HEK293 (cell line): ENCODE measurements around the gene DAW1.
A peak's percentile ranks its signal among the peaks of the same experiment; 100 is the strongest.

Source experiments
- CTCF ChIA-PET: fragments of 350-600 bp; formaldehyde crosslinking; extraction: SDS; loops from one replicate; lab custom pipeline; 2021; ENCODE audit warnings: antibody characterized with exemption; lab: Yijun Ruan, JAX
- POLR2A ChIA-PET: fragments of 300-600 bp; formaldehyde crosslinking; extraction: SDS; loops from one replicate; lab custom pipeline; 2020; ENCODE audit warnings: antibody characterized with exemption, inconsistent platforms; lab: Yijun Ruan, JAX
- H3K27ac ChIP-seq: fragments of 200-500 bp; sonication (Bioruptor generic); 2 replicates; pipeline ENCODE4 v1.5.1; 2014; ENCODE audit warnings: low read depth, low read length, control low read depth, inconsistent platforms; ENCODE audit errors: extremely low read depth
- H3K36me3 ChIP-seq, 2 experiments: fragments of 200-500 bp in 1 of 2; sonication (Bioruptor generic) in 1 of 2; 1 replicate in 1 of 2; 2 replicates in 1 of 2; pipeline ENCODE4 v1.5.1; 2014 to 2017; ENCODE audit warnings: inconsistent platforms in 2 of 2, low read length in 2 of 2; ENCODE audit not compliant: control insufficient read depth in 2 of 2, insufficient read depth in 1 of 2
- H3K4me1 ChIP-seq: fragments of 200-500 bp; sonication (Bioruptor generic); 2 replicates; pipeline ENCODE4 v1.5.1; 2014; ENCODE audit warnings: mild to moderate bottlenecking, low read length, inconsistent platforms; ENCODE audit not compliant: control insufficient read depth, insufficient read depth
- H3K4me3 ChIP-seq: 2 replicates; pipeline ENCODE4 v1.5.1; 2011; ENCODE audit warnings: low read depth, mild to moderate bottlenecking, control low read depth, low read length, moderate library complexity
- H3K9me3 ChIP-seq: fragments of 200-500 bp; sonication (Bioruptor generic); 2 replicates; pipeline ENCODE4 v1.5.1; 2014; ENCODE audit warnings: low read depth, low read length, inconsistent platforms; ENCODE audit not compliant: control insufficient read depth, insufficient read depth
- EGR2 ChIP-seq: fragments of 450-650 bp; formaldehyde crosslinking; IDR thresholded peaks from 2 replicates; pipeline ENCODE4 v1.5.1; 2016; ENCODE audit warnings: low read depth, missing biosample characterization, missing genetic modification characterization
- HOXA7 ChIP-seq: sonication (generic); formaldehyde crosslinking; IDR thresholded peaks from 2 replicates; pipeline ENCODE4 v1.8.1; 2022; ENCODE audit warnings: missing genetic modification reagents, borderline replicate concordance
- MYNN ChIP-seq: fragments of 450-650 bp; formaldehyde crosslinking; IDR thresholded peaks from 2 replicates; pipeline ENCODE4 v1.5.1; 2016; ENCODE audit warnings: missing biosample characterization, missing genetic modification characterization, borderline replicate concordance
- OVOL3 ChIP-seq: fragments of 450-650 bp; formaldehyde crosslinking; IDR thresholded peaks from 2 replicates; pipeline ENCODE4 v1.5.1; 2016; ENCODE audit warnings: missing biosample characterization, missing genetic modification characterization
- PRDM10 ChIP-seq: fragments of 450-650 bp; formaldehyde crosslinking; IDR thresholded peaks from 2 replicates; pipeline ENCODE4 v1.5.1; 2016; ENCODE audit warnings: missing biosample characterization, missing genetic modification characterization
- RBAK ChIP-seq: fragments of 450-650 bp; formaldehyde crosslinking; IDR thresholded peaks from 2 replicates; pipeline ENCODE4 v1.5.1; 2016; ENCODE audit warnings: missing biosample characterization, missing genetic modification characterization
- ZBTB48 ChIP-seq: fragments of 450-650 bp; formaldehyde crosslinking; IDR thresholded peaks from 2 replicates; pipeline ENCODE4 v1.5.1; 2016; ENCODE audit warnings: missing biosample characterization, missing genetic modification characterization
- ZNF114 ChIP-seq: fragments of 450-650 bp; formaldehyde crosslinking; IDR thresholded peaks from 2 replicates; pipeline ENCODE4 v1.5.0; 2017; ENCODE audit warnings: missing biosample characterization, missing genetic modification characterization
- ZNF121 ChIP-seq: fragments of 450-650 bp; formaldehyde crosslinking; IDR thresholded peaks from 2 replicates; pipeline ENCODE4 v1.5.1; 2016; ENCODE audit warnings: missing biosample characterization, missing genetic modification characterization
- ZNF133 ChIP-seq: fragments of 450-650 bp; formaldehyde crosslinking; IDR thresholded peaks from 2 replicates; pipeline ENCODE4 v1.5.1; 2016; ENCODE audit warnings: missing biosample characterization, missing genetic modification characterization
- ZNF221 ChIP-seq: fragments of 450-650 bp; formaldehyde crosslinking; IDR thresholded peaks from 2 replicates; pipeline ENCODE4 v1.5.1; 2017; ENCODE audit warnings: missing biosample characterization, missing genetic modification characterization, borderline replicate concordance
- ZNF266 ChIP-seq: fragments of 450-650 bp; formaldehyde crosslinking; IDR thresholded peaks from 2 replicates; pipeline ENCODE4 v1.5.1; 2016; ENCODE audit warnings: missing biosample characterization, missing genetic modification characterization, low read depth
- ZNF274 ChIP-seq, 2 experiments: fragments of 200-500 bp in 1 of 2; fragments of 450-650 bp in 1 of 2; sonication (Bioruptor generic) in 1 of 2; formaldehyde crosslinking in 1 of 2; IDR thresholded peaks; 2 replicates each; pipeline versions ENCODE4 v1.5.1 to v1.6.1; 2014 to 2016; ENCODE audit warnings: borderline replicate concordance in 1 of 2, inconsistent platforms in 1 of 2, low read length in 1 of 2, missing biosample characterization in 1 of 2, missing genetic modification characterization in 1 of 2
- ZNF324 ChIP-seq: fragments of 450-650 bp; formaldehyde crosslinking; IDR thresholded peaks from 2 replicates; pipeline ENCODE4 v1.5.1; 2016; ENCODE audit warnings: missing biosample characterization, missing genetic modification characterization
- ZNF341 ChIP-seq: fragments of 450-650 bp; formaldehyde crosslinking; IDR thresholded peaks from 2 replicates; pipeline ENCODE4; 2016; ENCODE audit warnings: low read depth, missing biosample characterization, missing genetic modification characterization
- ZNF513 ChIP-seq: fragments of 450-650 bp; IDR thresholded peaks from 2 replicates; pipeline ENCODE4 v1.5.1; 2018; ENCODE audit warnings: missing biosample characterization, missing genetic modification characterization
- ZNF518A ChIP-seq: fragments of 450-650 bp; formaldehyde crosslinking; conservative IDR thresholded peaks from 2 replicates; pipeline ENCODE4 v1.5.1; 2016; ENCODE audit warnings: low read depth, missing biosample characterization, missing genetic modification characterization
- ZNF561 ChIP-seq: fragments of 450-650 bp; IDR thresholded peaks from 2 replicates; pipeline ENCODE4 v1.5.1; 2018; ENCODE audit warnings: missing biosample characterization, missing genetic modification characterization, borderline replicate concordance
- ZNF621 ChIP-seq: fragments of 450-650 bp; formaldehyde crosslinking; IDR thresholded peaks from 2 replicates; pipeline ENCODE4 v1.5.1; 2017; ENCODE audit warnings: missing biosample characterization, missing genetic modification characterization
- ZNF626 ChIP-seq: fragments of 450-650 bp; sonication (Bioruptor Pico); formaldehyde crosslinking; IDR thresholded peaks from 2 replicates; pipeline ENCODE4 v1.5.1; 2018; ENCODE audit warnings: missing biosample characterization, missing genetic modification characterization, inconsistent platforms
- ZNF658 ChIP-seq: fragments of 450-650 bp; formaldehyde crosslinking; IDR thresholded peaks from 2 replicates; pipeline ENCODE4; 2016; ENCODE audit warnings: missing biosample characterization, missing genetic modification characterization
- ZNF76 ChIP-seq: fragments of 450-650 bp; formaldehyde crosslinking; IDR thresholded peaks from 2 replicates; pipeline ENCODE4; 2016; ENCODE audit warnings: low read depth, missing biosample characterization, missing genetic modification characterization, borderline replicate concordance

DAW1 gene

GRCh38 chr2:227855440-227855839 is 16.0 kb upstream of the DAW1 start:
- H3K4me3 ChIP-seq, result no peak overlapping the region
- no peaks in the 10 kb centered on the region for H3K36me3 ChIP-seq
- ChIA-PET POLR2A (no interaction called here), CTCF (no interaction called here)
- no peaks in the 10 kb centered on the region for H3K9me3 ChIP-seq
- no peak overlapping the region for H3K27ac ChIP-seq
- peaks cover 3% of the 10 kb centered on the region; the same call in 1 of the 2 replicates for H3K4me1 ChIP-seq
- no peak for TF ChIP-seq ZNF266
- TF ChIP-seq OVOL3 (tag by site-specific recombination), result no peak
- no peak for TF ChIP-seq ZNF121 (tag by site-specific recombination)
- no peak for TF ChIP-seq EGR2 (tag by site-specific recombination)
- no peak for TF ChIP-seq HOXA7 (CRISPR knock-in tag)
- no peak for TF ChIP-seq ZNF221 (tag by site-specific recombination)
- TF ChIP-seq PRDM10 (tag by site-specific recombination), result peak; percentile 67
- no peak for TF ChIP-seq ZNF513 (tag by site-specific recombination)

GRCh38 chr2:227856697-227857096 is 14.7 kb upstream of the DAW1 start:
- no peak overlapping the region for H3K4me3 ChIP-seq
- no peaks in the 10 kb centered on the region for H3K9me3 ChIP-seq
- TF ChIP-seq ZNF658 (tag by site-specific recombination) (no peak), ZNF133 (tag by site-specific recombination) (no peak), ZNF76 (tag by site-specific recombination) (no peak), ZNF341 (tag by site-specific recombination) (no peak), ZNF324 (tag by site-specific recombination) (no peak), RBAK (tag by site-specific recombination) (no peak), ZBTB48 (tag by site-specific recombination) (no peak), MYNN (tag by site-specific recombination) (no peak)
- TF ChIP-seq, all 188 proteins: peak for 0
- CTCF ChIA-PET, result interaction anchor here (0.6 kb wide), 2 partner anchors 74 to 76 kb away, joined by 3 read pairs; no protein-coding TSS in a partner anchor
- no peaks in the 10 kb centered on the region for H3K36me3 ChIP-seq
- H3K4me1 ChIP-seq, result peaks cover 3% of the 10 kb centered on the region; the same call in 1 of the 2 replicates
- no peak overlapping the region for H3K27ac ChIP-seq
- POLR2A ChIA-PET, result interaction anchor here (0.6 kb wide), 1 partner anchor 50 kb away, joined by 3 read pairs; no protein-coding TSS in a partner anchor

GRCh38 chr2:227860221-227860641 is 11.2 kb upstream of the DAW1 start:
- no peak overlapping the region for H3K27ac ChIP-seq
- no peaks in the 10 kb centered on the region for H3K36me3 ChIP-seq
- H3K9me3 ChIP-seq, result no peaks in the 10 kb centered on the region
- ChIA-PET CTCF (interaction anchor here (0.7 to 4.2 kb wide), 10 partner anchors 8 to 622 kb away, joined by 3 to 49 read pairs (median 4); partner anchors contain the start of gene DAW1), POLR2A (no interaction called here)
- no peaks in the 10 kb centered on the region for H3K4me1 ChIP-seq
- H3K4me3 ChIP-seq, result no peak overlapping the region
- no peak for TF ChIP-seq ZNF518A (tag by site-specific recombination)
- TF ChIP-seq ZNF626, result no peak
- no peak for TF ChIP-seq ZNF561 (tag by site-specific recombination)
- TF ChIP-seq ZNF274 (IDR thresholded peaks at IDR 0.05; ENCODE audit: low read length), result no peak
- no peak for TF ChIP-seq ZNF274 (tag by site-specific recombination; IDR thresholded peaks at IDR 0.05; ENCODE audit: borderline replicate concordance)
- TF ChIP-seq ZNF621 (tag by site-specific recombination), result no peak
- no peak for TF ChIP-seq ZNF114 (tag by site-specific recombination)
- no peak for TF ChIP-seq ZNF266
